ENCODE measurements around the gene RAB35.

The RAB35 gene

DNA sequence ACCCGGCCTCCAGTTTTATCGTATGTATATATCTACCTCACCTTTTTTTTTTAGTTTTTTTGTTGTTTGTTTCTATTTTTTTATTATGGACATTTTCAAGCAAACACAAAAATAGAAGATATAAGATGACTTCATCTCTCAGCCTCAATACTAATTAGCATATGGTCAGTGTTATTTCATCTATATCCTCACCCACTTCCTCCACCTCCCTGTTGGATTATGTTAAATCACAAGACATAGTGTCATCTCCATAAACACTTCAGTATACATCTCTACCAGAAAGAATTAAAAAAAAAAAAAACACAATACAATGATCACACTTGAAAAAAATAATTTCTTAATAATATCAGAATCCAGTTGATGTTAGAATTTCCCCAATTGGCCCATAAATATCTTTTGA is 34.9 kb downstream of the RAB35 start:
- no peak for DNase-seq

DNA sequence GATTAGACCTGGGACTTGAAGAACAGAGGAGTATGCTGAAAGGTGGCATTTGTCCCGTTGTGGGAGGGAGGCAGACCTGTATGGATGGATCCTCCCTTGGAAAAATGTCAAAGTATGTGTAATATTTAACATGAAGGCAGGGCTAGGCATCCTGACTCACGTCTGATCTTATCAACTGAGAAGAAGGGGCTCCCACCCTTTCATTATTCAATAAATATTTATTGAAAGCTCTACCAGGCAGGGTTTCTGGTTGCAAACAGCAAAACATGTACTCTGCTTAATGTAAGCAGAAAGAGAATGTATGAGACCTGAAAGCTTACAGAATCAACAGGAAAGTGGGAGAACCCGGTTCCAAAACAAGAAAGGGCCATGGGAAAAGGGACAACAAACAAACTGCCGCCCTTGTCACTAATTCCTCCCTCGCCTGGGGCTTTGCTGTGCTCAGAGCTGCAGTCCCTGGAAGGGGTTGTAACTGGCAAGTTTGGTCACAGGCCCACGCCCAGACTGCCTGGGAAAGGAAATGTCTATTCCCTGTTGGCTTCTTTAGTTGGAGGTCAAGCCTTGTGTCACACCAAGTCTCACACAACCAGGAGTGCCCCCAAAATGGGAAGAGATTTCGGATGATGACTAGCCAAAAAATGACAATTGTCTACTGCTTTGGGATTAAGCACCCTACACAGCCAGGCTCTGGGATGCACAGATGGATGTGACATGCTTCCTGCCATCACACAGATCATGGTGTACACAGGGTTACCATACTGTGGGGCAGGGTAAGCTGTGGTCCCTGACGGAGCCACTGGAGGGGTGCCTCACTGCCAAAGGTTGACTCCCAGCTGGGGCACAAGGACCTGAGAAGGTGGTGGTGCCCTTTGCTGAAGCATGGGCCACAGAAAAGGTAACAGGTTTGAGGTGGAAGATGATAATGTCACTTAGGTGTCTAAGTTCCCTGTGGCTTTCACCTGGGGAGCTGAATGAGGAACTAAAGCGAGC is 36.8 kb downstream of the RAB35 start:
- no peak for DNase-seq

DNA sequence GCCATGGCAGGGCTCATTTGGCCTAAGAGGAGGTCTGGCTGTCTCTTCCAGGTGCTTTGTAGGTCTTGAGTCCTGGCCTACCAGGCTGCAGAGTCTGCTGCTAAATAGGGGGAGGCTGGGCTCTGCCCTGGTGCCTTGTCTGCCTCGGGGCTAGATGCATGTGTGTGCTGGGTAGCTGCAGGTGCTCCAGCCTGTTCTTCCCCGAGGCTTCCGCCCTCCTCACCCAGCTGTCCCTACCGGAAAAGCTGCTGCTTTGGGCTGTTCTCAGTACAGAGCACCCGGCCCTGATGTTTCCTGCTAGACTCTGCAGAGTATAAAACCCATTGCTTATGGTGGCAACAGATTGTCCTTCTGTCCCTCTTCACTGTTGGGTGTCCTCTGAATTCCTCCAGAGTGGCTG is 37.7 kb downstream of the RAB35 start:
- no peak for DNase-seq

DNA sequence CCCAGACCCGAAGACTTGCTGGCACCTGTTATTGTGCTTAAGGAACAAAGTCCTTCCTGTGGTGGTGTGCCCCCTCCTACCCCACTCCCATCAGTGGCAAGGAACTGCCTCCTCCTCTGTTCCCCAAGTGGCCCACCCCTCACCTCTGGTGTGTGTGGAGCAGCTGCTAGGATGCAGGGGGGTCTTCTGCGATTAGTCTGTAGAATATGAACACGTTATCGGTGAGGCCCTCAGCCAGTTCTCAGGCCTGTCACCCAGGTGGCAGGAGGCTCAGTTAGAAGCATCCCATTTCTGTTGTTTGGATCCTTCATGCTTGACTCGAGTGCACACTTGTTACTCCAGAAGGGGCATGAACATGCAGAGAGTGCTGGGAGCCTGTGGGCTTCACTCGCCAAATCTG is 39.3 kb downstream of the RAB35 start:
- no peak for DNase-seq

DNA sequence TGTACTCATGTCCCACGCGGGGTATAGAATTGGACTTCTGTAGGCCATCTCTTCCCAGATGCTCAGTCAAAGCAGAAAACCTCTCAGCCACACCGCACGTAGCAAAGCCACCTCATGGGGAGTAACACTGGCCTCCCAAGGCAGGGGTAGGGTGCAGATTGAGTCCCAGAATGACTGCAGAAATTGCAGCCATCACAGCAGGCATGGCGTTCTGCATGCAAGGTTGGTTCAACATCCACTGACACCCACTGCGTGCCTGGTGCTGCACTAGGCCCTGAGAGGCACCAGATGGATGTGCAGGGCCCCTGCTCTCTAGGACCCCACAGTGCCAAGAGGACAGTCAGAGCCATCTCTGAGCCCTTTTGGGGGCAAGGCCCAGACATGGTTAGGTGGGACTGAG is 39.9 kb downstream of the RAB35 start:
- DNase-seq = no peak

DNA sequence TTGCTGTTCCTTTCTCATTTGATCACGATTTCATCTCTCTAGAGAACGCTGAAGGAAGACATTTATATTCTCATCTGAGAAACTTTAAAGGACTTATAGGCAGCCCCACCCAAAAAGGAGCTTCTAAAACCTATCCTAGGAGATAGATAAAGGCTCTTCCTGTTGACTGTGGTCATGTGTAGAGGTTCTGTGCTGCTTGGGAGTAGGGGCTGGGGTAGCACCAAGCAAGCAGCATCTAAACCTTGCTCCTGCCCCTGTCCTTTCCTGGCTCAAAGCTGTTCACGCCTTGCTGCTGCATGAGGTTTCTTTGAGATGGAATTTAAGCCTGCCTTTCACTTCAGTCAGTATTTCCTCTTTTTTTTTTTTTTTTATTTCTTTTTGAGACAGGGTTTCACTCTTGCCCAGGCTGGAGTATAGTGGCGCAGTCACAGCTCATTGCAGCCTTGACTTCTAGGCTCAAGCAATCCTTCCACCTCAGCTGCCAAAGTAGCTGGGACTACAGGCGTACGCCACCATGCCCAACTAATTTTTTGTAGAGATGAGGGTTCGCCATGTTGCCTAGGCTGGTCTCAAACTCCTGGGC is 41.4 kb downstream of the RAB35 start:
- no peak for DNase-seq

DNA sequence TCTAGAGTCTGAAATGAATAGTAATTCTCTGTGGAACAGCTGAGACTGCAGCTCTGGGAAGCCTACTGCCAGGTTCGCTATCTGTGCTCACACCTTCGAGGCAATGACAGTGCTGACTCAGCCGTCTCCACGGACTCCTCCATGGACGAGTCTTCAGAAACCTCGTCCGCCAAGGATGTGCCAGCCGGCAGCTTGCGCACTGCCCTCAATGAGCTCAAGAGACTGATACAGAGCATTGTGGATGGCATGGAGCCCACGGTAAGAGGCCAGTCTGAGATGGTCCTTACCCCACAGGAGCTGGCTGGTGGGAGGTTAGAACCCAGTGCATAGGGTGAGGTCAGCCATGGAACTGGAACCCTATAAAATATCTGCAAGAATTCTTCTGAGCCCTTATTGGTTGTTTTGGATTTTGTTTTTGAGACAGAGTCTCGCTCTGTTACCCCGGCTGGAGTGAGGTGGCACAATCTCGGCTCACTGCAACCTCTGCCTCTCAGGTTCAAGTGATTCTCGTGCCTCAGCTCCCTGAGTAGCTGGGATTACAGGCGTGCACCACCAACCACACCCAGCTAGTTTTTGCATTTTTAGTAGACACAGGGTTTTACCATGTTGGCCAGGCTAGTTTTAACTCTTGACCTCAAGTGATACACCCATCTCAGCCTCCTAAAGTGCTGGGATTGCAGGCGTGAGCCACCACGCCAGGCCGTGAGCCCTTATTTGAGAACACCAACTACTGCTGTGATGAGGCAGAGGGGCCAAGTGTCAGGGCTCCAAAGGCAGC is 43.9 kb downstream of the RAB35 start:
- DNase-seq = no peak

DNA sequence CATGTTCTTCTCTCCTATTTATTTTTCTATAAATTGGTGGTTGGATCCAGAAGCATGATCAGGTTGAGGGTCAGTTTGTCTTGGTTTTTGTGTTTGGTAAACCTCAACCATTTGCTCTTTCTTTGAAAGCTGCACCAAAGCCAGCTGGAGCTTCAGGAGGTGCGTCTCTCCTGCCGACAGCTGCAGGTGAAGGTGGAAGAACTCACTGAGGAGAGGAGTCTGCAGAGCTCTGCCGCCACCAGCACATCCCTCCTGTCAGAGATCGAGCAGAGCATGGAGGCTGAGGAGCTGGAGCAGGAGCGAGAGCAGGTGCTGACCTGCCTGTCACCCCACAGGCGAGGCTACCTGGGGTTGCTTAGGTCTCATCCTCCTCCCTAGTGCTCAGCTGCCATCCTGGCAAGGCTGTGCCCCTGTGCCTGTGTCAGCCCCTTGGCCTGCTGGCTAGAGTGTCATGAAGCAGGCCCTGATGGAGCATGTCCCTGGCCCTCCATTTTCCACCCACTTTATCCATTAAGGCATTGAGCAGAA is 45.0 kb downstream of the RAB35 start:
- DNase-seq = no peak

DNA sequence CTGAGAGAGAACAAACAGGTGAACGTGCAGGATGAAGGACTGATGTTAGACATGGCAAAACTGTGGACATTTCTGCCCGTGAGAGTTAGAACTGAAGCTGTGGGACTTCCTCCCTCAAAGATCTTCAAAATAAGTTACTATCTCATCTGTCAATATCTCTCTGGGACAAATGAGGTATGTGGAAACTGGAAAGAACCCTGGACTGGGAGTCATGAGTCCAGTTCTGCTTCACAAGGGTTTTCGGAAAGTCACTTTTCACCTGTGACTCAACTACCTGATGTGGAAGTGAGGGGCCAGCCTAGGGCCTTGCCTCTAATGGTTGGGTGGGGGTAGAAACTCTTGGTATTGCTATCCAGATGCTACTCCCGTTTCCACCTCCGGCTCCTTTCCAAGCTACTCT is 47.3 kb downstream of the RAB35 start:
- no peak for DNase-seq

DNA sequence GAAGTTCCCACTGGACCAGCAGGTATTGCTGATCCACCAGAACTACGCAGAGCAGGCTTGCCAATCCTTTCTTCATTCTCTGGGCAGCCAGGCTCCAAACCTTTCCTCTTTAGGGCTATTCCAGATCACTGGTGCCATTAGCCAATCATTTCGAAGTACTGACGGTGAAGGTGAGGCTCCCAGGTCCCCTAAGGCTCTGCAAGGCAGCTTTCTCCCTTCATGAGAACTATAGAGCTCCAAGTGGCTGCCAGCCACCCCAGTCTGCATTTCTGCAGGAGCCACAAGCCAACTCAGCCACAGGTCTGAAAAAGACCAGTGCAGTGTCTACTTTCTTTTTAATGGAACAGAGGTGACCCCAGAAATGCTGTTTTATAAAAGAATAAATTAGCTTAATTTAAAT is 48.7 kb downstream of the RAB35 start:
- no peak for DNase-seq

DNA sequence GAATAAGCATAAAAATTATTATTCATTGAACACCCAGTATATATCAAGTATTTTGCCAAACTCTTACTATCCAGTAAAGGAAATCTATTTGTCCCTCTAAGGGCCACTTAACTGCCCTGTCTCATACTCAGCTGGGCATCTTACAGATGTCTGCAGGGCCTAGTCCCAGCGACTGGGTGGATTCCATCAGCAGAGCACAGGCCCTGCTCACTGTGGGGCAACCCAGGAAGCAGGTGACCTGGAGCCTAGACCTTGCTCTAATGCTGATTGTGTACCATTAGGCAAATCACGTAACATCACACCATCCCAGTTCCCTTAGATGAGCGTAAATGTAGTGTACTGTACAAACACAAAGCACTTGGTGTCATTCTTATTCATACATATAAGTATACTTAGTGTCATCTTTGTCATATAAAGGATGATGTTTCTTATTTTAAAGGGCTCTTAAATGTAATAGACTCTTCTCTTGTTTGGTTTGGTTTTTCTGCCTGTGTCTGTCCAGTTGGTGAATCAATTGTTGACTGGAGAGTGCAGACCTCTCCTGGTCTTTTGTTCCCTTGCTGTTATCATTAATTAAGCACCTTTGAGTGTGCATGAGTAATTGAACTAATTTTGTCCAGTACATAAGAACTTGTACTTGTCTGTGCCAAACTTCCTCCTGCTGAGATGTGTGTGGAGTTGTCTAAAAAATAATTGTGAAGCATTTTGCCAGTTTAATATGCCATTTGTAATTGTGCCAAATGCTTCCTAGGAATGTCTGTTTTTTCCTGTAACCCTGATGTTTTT is 49.3 kb downstream of the RAB35 start:
- peak; percentile 46 for DNase-seq

DNA sequence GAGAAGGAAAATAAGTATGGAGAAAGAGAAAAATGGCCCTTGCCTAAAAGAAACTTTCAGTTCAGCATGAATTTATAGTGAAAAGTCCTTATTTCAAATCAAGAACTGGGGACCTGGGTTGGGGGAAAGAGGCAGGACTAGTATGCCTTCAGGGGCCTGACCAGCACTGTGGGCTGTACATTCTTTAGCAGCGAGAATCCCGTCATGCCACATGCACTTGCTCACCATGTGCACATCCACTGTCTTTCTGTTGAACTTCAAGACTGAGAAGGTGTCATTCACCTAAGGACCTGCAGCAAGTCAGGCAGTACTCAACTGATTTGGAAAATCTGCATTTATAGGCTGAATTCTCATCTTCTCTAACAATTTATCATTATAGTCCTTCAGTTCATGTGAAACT is 50.2 kb downstream of the RAB35 start:
- no peak for DNase-seq

DNA sequence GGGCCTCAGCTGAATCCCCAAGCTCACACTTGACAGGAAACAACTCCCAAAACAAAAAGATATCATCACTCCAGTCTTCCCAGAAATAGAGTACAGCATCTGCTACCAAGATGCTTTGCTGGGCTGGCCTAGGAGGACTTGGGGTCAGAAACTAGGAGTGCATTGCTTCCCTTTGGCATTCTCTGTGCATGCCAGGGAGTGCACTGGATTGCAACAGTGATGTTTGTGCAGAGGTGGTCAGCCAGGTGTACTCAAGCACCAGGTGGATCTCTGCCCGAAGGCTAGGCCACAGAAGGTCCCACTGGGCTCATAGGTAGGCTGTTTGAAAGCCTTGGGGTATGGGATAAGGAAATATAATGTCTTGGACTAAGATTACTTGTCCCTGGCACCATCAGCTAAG is 51.1 kb downstream of the RAB35 start:
- DNase-seq = no peak

DNA sequence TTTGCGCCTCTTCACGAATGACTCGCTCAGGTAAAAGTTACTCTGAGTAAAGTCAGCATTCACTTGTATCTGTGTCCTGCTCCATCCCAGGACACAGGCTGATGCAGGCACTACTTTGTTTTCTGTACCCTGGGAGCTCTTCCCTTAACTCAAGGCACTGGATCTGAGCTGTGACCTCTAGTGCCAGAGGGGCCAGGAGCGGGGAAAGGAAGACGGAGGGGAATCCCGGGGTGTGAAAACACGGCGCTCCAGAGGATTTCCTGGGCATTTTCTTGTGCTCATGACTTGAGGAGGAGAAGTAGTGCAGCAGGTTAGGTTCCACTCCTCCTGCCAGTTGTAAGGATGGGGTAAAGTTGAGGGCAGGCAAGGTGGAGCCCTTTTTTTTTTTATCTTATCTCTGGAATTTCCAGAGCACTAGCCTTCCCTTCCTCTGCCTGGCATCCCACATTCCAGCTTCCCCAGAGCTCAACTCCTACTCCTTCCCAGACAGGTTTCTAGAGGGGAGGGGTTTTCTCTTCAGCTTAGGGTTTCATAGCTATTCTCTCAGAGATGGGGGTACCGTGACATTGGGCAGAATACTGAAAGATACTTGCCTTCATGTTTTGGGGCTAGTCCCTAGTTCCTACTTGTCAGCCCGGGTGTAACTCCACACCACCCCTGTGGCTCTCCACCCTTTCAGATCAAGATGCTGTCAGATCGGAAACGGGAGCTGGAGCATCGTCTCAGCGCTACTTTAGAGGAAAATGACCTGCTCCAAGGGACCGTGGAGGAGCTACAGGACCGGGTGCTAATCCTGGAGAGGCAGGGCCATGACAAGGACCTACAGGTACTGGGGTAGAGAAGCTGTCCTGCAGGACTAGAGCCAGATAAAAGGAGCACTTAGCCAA is 52.3 kb downstream of the RAB35 start:
- DNase-seq = no peak

DNA sequence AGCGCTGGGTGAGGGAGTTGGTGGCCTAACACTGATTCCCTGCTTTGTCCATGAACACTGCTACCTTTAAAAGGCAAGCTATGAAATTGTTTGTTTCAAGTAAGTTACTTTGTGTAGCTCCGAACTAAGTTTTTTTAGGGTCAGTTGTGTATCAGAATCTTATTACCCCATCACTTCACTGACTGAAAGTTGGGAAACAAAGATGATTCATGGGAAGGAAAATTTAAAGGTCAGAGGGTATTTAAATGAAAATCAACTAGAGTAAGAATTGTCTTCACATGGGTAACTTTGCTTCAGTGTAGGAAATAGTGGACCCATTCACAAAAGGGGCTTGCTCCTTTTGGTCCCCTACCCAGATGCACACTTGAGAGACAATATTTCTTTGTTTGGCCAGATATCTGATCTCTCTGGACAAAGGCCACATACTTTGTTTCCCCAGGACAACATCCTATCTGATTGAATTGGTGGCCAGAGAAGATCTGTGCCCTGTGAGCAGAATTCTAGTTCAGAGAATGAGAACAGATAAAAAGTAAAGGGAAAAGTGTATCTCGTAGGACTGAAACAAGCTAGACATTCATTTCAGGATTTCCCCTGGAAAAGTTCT is 53.5 kb downstream of the RAB35 start:
- DNase-seq = no peak

DNA sequence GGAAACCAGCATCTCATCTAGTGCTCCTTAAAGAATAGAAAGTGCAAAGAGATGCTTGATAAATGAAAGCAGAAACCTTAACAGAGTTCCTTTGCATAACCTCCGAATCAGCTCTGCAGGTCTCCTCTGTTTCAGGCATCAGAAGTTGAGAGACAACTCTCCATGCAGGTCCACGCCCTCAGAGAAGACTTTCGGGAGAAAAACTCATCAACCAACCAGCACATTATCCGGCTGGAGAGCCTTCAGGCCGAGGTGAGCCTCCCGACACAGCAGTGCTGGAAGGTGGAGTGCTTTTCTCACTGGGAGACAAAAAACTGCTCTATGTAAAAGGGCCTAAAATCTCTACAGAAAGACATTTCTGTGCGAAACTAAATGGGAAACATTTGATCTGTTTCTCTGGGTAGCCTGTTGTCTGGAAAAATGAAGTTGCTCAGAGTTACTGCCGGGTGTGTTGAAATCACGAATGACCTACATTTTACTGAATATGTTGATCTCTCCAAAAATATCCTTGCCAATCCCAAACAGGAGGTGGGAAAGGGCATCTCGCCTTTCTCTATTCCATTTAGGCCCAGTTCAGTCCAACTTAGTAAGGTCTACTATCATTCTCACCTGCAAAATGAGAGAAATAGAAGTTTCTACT is 54.9 kb downstream of the RAB35 start:
- DNase-seq = no peak

DNA sequence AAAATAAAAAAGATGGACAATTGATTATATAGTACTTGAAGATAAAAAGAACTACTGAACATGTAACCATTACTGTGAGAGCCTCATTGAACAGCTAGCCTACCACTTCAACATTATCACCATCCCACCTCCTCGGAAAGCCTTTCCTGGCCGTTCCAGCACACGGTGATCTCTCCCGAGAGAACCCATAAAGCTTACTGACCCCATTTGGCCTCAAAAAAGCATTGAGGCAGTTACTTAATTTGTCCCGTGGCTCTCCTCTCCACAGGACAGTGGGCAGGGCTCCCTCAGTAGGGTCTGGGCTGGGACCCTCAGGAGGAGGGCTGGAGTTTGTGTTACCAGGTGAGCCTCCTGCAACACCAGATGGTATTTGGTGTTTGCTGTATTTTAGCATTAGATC is 55.8 kb downstream of the RAB35 start:
- no peak for DNase-seq

DNA sequence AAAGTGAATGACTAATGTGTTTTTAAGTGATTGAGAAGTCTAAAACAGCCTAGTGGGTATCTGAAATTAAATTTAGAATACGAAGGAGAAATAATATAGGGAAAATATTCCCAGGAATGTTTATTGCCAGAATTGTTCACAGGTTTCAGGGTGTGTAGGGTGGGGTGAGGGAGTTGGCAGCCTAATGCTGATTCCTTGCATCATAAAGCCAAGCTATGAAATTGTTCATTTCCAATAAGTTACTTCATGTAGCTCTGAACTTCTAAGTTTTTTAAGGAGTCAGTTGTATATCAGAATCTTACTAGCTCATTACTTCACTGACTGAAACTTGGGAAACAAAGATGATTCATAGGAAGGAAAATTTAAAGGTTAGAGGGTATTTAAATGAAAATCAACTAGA is 56.4 kb downstream of the RAB35 start:
- no peak for DNase-seq

DNA sequence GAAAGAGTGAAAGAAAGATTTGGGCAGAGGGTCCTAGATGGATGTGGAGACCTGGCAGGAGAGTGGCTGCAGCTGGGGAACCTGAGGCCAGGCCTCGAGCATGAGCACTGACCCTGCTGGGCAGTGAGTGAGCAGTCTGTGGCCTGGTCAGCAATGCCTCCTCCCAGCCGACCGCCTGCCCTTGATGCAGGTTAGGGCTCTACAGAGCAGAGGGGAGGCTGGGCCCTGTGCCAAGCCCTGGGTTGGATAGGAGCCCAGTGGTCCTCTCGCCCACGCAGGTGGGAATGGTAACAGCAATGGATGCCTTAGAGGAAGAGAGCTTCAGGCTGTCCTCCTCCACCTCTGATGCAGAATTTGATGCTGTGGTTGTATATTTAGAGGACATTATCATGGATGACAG is 59.8 kb downstream of the RAB35 start:
- DNase-seq = peak; percentile 37

DNA sequence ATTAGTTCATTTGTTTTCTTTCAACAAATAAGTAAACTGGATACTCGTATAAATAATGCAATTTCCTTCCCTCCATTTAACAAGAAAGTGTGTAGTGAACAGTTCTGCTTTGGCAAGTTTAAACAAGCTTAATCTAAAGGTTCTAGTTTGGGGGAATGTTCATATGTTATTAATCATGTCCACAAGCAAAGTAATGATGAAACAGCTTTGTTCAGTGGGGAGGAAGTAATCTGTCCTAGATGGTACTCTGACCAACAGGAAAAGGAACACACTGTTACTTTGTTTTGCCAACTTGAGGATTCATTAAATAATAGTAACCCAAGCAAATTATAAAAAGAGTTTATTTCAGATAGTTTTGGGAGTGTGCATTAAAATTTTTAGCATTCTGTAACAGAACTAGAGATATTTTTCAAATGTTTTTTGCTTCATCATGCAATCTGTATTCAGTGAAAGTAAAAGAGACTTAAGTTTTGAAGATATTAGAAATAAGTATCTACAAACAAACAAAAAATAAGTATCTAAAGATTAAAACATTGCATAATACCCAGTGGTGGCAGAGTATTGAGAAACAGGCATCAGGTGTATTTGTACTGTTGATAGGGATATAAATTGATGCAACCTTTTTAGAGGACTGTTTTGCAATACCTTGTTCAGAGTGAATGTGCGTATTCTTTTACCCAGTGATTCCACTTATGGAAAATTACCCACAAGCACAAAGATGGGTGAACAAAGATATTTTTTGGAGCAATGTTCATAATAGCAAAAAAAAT is 61.1 kb downstream of the RAB35 start:
- DNase-seq = no peak
